HCT116 (cell line): ENCODE measurements around the gene SHANK2. TPM values are rescaled to one million over a fixed set of nuclear protein-coding genes. Genes with fewer than 3 reads are reported as not detected.
A peak's percentile ranks its signal among the peaks of the same experiment; 100 is the strongest.

ENCODE experiments used
- ATAC-seq: fragments of 200-7000 bp; cut with Tn5 transposase; 2 replicates; pipeline ENCODE4 v1.9.1; 2020; ENCODE audit warnings: mild to moderate bottlenecking, moderate library complexity
- BruUV-seq: library from RNA; stranded (reverse); fragments of 400-500 nt; replicated peaks from 2 replicates; lab custom pipeline; 2021; lab: Mats Ljungman, UMichigan
- CTCF ChIA-PET: fragments of 300-600 bp; sonication (Branson Sonifier 250); formaldehyde crosslinking; loops from one replicate; lab custom pipeline; 2021; ENCODE audit warnings: antibody characterized with exemption; lab: Charles Lee
- POLR2A ChIA-PET: fragments of 300-600, 350-600 bp; sonication (Branson Sonifier 250); formaldehyde crosslinking; loops from one replicate; lab custom pipeline; 2021; ENCODE audit warnings: antibody characterized with exemption; lab: Charles Lee
- RAD21 ChIA-PET, 2 experiments: fragments of 300-600 bp; sonication (Branson Sonifier 250); formaldehyde crosslinking; loops; one replicate each; lab custom pipeline; 2023; ENCODE audit warnings: low total read pairs in 2 of 2; ENCODE audit not compliant: uncharacterized antibody in 2 of 2, unreplicated experiment in 2 of 2, low non-redundant PET in 1 of 2; lab: Charles Lee
- DNase-seq: peaks from one replicate; pipeline ENCODE4 v3.0.0-alpha.2; 2010; ENCODE audit warnings: low read depth, low spot score
- H2AFZ ChIP-seq: fragments of 200-600 bp; shearing (Covaris generic), sonication (generic); 2 replicates; pipeline ENCODE4 v1.6.1; 2017; ENCODE audit warnings: low read depth, mixed run types, mixed read lengths, antibody characterized with exemption, low read length; ENCODE audit not compliant: poor library complexity, severe bottlenecking
- H3K27ac ChIP-seq: 2 replicates; pipeline ENCODE4 v1.5.1; 2012; ENCODE audit warnings: low read depth, low read length
- H3K27me3 ChIP-seq: fragments of 200-600 bp; sonication (generic); 2 replicates; pipeline ENCODE4 v1.6.1; 2016; ENCODE audit warnings: mixed run types, low read length, mixed read lengths; ENCODE audit not compliant: insufficient read depth
- H3K36me3 ChIP-seq, 2 experiments: fragments of 200-500 bp in 1 of 2; fragments of 200-600 bp in 1 of 2; sonication (Bioruptor generic) in 1 of 2; sonication (generic) in 1 of 2; 2 replicates each; pipeline versions ENCODE4 v1.5.1 to v1.6.1; 2014 to 2016; ENCODE audit warnings: low read length in 2 of 2, inconsistent platforms in 1 of 2, mixed read lengths in 1 of 2, mixed run types in 1 of 2; ENCODE audit not compliant: insufficient read depth in 2 of 2, control insufficient read depth in 1 of 2
- H3K4me1 ChIP-seq, 2 experiments: fragments of 200-600 bp in 1 of 2; sonication (generic) in 1 of 2; 2 replicates each; pipeline versions ENCODE4 v1.5.1 to v1.6.1; 2012 to 2017; ENCODE audit warnings: low read length in 2 of 2, inconsistent platforms in 1 of 2, mild to moderate bottlenecking in 1 of 2, mixed read lengths in 1 of 2, mixed run types in 1 of 2, moderate library complexity in 1 of 2; ENCODE audit not compliant: insufficient read depth in 2 of 2, control insufficient read depth in 1 of 2
- H3K4me2 ChIP-seq: fragments of 200-600 bp; sonication (generic); 2 replicates; pipeline ENCODE4 v1.6.1; 2017; ENCODE audit warnings: mixed run types, low read length, mixed read lengths
- H3K4me3 ChIP-seq, 2 experiments: fragments of 200-600 bp in 1 of 2; sonication (generic) in 1 of 2; replicated peaks in 1 of 2; 2 replicates each; pipeline ENCODE4 v1.5.1; 2011 to 2016; ENCODE audit warnings: low read length in 2 of 2, control low read depth in 1 of 2, low read depth in 1 of 2, mild to moderate bottlenecking in 1 of 2, mixed read lengths in 1 of 2, mixed run types in 1 of 2
- H3K79me2 ChIP-seq: fragments of 200-600 bp; sonication (generic); 2 replicates; pipeline ENCODE4 v1.6.1; 2017; ENCODE audit warnings: mild to moderate bottlenecking, mixed run types, low read length, moderate library complexity, mixed read lengths; ENCODE audit not compliant: insufficient read depth
- H3K9ac ChIP-seq: fragments of 200-600 bp; sonication (generic); 2 replicates; pipeline ENCODE4 v1.6.1; 2016; ENCODE audit warnings: low read length, mixed read lengths
- H3K9me2 ChIP-seq: fragments of 200-600 bp; sonication (generic), shearing (Covaris generic); 2 replicates; pipeline ENCODE4 v1.6.1; 2017; ENCODE audit warnings: mixed run types, mild to moderate bottlenecking, moderate library complexity; ENCODE audit not compliant: insufficient read depth
- H3K9me3 ChIP-seq, 2 experiments: fragments of 200-500 bp in 1 of 2; fragments of 200-600 bp in 1 of 2; sonication (Bioruptor generic) in 1 of 2; sonication (generic) in 1 of 2; 2 replicates each; pipeline ENCODE4 v1.6.1; 2014 to 2017; ENCODE audit warnings: low read length in 2 of 2, mixed read lengths in 2 of 2, inconsistent platforms in 1 of 2, low read depth in 1 of 2, mild to moderate bottlenecking in 1 of 2, mixed run types in 1 of 2, moderate library complexity in 1 of 2; ENCODE audit not compliant: control insufficient read depth in 1 of 2, insufficient read depth in 1 of 2
- H4K20me1 ChIP-seq: fragments of 200-600 bp; sonication (generic), shearing (Covaris generic); 2 replicates; pipeline ENCODE4 v1.6.1; 2017; ENCODE audit warnings: mixed run types, mild to moderate bottlenecking, moderate library complexity; ENCODE audit not compliant: insufficient read depth
- ATF3 ChIP-seq: IDR thresholded peaks from 2 replicates; pipeline ENCODE4 v1.6.1; 2012
- CBX3 ChIP-seq: IDR thresholded peaks from 2 replicates; pipeline ENCODE4 v1.6.1; 2012; ENCODE audit warnings: low read depth
- CEBPB ChIP-seq: IDR thresholded peaks from 2 replicates; pipeline ENCODE4 v1.6.1; 2012; ENCODE audit warnings: low read depth
- EGR1 ChIP-seq: IDR thresholded peaks from 2 replicates; pipeline ENCODE4 v1.6.1; 2012; ENCODE audit warnings: low read depth
- ELF1 ChIP-seq: IDR thresholded peaks from 2 replicates; pipeline ENCODE4 v1.6.1; 2012; ENCODE audit warnings: low read depth, borderline replicate concordance
- EZH2phosphoT487 ChIP-seq: fragments of 200-600 bp; IDR thresholded peaks from 2 replicates; pipeline ENCODE4 v1.6.1; 2018; ENCODE audit warnings: antibody characterized with exemption, borderline replicate concordance
- FOSL1 ChIP-seq: IDR thresholded peaks from 2 replicates; pipeline ENCODE4 v1.6.1; 2012; ENCODE audit warnings: low read depth
- JUND ChIP-seq: IDR thresholded peaks from 2 replicates; pipeline ENCODE4 v1.6.1; 2012
- POLR2A ChIP-seq: IDR thresholded peaks from 2 replicates; pipeline ENCODE4 v1.7.0; 2011; ENCODE audit warnings: borderline replicate concordance; ENCODE audit not compliant: insufficient read depth, insufficient read length; ENCODE audit errors: extremely low read depth
- POLR2AphosphoS5 ChIP-seq: IDR thresholded peaks from 2 replicates; pipeline ENCODE4 v1.6.1; 2011; ENCODE audit warnings: mild to moderate bottlenecking, low read depth, low read length, moderate library complexity
- RAD21 ChIP-seq: IDR thresholded peaks from 2 replicates; pipeline ENCODE4 v1.6.1; 2012; ENCODE audit warnings: low read depth, mild to moderate bottlenecking
- SIN3A ChIP-seq: IDR thresholded peaks from 2 replicates; pipeline ENCODE4 v1.6.1; 2012; ENCODE audit warnings: low read depth
- SP1 ChIP-seq: IDR thresholded peaks from 2 replicates; pipeline ENCODE4 v1.6.1; 2012; ENCODE audit warnings: low read depth
- SRF ChIP-seq: IDR thresholded peaks from 2 replicates; pipeline ENCODE4 v1.6.1; 2012; ENCODE audit warnings: low read depth
- TCF7L2 ChIP-seq: IDR thresholded peaks from 2 replicates; pipeline ENCODE4 v1.7.0; 2011; ENCODE audit warnings: borderline replicate concordance, inconsistent platforms; ENCODE audit not compliant: insufficient read depth, insufficient read length; ENCODE audit errors: extremely low read depth
- ZBTB33 ChIP-seq: IDR thresholded peaks from 2 replicates; pipeline ENCODE4 v1.6.1; 2011; ENCODE audit warnings: mild to moderate bottlenecking, low read length, moderate library complexity; ENCODE audit not compliant: insufficient replicate concordance; ENCODE audit errors: extremely low read depth
- ZNF274 ChIP-seq: fragments of 200-500 bp; sonication (Bioruptor generic); IDR thresholded peaks from 2 replicates; pipeline ENCODE4 v1.6.1; 2014; ENCODE audit warnings: mild to moderate bottlenecking, low read depth, low read length, inconsistent platforms
- intact Hi-C: fragments of 100-400 bp; cut with micrococcal nuclease; formaldehyde crosslinking; loops from 2 replicates; pipeline ENCODE4 v1.10.0; 2022
- total RNA-seq: library from RNA; stranded (reverse); gene quantifications from one replicate; pipeline ENCODE4 v1.2.1, GENCODE V29; 2021; ENCODE audit not compliant: unreplicated experiment
- TF ChIP-seq, protein P1 (sequence below): IDR thresholded peaks from 2 replicates; pipeline ENCODE4 v1.6.1; 2012; ENCODE audit warnings: low read depth

The SHANK2 gene
- total RNA-seq, 1 experiment from 2014 or later, result 16.9 TPM

DNA sequence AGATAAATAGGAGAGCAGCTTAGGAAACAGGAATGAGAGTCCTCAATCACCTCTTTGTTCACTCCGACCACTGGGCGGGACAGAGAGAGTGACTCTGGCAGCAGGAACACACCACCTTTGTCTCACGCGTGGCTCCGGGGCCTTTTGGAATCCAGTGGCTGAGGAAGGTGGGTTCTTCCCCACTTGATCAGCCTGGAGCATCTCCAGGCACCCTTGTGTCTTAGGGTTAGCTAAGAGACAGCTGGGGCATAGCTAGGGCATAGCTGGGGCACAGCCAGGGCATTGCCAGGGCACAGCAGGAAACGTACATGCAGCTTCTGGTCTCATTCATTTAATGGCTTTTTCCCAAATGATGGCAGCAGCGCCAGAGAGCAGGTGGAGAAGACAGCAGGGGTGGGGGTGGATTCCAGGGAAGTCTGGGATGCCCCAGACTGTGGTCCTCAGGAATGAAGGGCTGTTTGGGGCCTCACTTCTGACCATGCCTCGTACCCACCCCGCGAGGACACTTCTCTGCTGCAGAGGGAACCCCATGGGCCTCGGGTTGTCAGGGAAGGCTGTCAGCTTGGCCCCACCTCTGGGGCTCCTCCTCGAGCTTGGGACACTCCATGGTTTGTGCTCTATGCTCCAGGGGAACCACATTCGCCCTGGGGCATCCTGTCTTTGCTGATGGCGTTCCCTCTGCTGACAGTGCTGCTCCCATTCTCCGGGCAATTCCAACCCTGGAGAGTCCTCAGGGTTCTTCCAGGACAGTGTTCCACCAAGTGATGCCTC is 30.4 kb upstream of the SHANK2 start:
- Histone ChIP-seq H3K9ac (no peak overlapping the region), H3K4me3 (no peak overlapping the region), H3K9me2 (no peaks in the 10 kb centered on the region), H3K36me3 (no peaks in the 10 kb centered on the region), H3K4me2 (peak overlapping the region; percentile 17; the same call in 1 of the 2 replicates), H3K27me3 (no peaks in the 10 kb centered on the region), H3K79me2 (no peaks in the 10 kb centered on the region), H3K4me1 (peaks cover 14 to 39% of the 10 kb centered on the region in 2 experiments), H3K27ac (no peak overlapping the region), H2AFZ (peak overlapping the region; percentile 31), H3K9me3 (no peaks in the 10 kb centered on the region), H4K20me1 (no peaks in the 10 kb centered on the region)
- intact Hi-C loops, result no loop called here
- DNase-seq, result peak; percentile 16
- CTCF ChIA-PET, result no interaction called here
- ATAC-seq, result peak; percentile 72
- no peak for TF ChIP-seq EGR1
- no peak for TF ChIP-seq ELF1
- no peak for TF ChIP-seq SRF
- no peak for TF ChIP-seq ZNF274
- no peak for TF ChIP-seq POLR2A
- TF ChIP-seq FOSL1, result no peak
- no peak for TF ChIP-seq TCF7L2
- no peak for TF ChIP-seq POLR2AphosphoS5
- no peak for TF ChIP-seq ZBTB33
- no peak for TF ChIP-seq EZH2phosphoT487
- TF ChIP-seq CBX3, result no peak
- TF ChIP-seq SIN3A, result no peak
- TF ChIP-seq, protein P1, sequence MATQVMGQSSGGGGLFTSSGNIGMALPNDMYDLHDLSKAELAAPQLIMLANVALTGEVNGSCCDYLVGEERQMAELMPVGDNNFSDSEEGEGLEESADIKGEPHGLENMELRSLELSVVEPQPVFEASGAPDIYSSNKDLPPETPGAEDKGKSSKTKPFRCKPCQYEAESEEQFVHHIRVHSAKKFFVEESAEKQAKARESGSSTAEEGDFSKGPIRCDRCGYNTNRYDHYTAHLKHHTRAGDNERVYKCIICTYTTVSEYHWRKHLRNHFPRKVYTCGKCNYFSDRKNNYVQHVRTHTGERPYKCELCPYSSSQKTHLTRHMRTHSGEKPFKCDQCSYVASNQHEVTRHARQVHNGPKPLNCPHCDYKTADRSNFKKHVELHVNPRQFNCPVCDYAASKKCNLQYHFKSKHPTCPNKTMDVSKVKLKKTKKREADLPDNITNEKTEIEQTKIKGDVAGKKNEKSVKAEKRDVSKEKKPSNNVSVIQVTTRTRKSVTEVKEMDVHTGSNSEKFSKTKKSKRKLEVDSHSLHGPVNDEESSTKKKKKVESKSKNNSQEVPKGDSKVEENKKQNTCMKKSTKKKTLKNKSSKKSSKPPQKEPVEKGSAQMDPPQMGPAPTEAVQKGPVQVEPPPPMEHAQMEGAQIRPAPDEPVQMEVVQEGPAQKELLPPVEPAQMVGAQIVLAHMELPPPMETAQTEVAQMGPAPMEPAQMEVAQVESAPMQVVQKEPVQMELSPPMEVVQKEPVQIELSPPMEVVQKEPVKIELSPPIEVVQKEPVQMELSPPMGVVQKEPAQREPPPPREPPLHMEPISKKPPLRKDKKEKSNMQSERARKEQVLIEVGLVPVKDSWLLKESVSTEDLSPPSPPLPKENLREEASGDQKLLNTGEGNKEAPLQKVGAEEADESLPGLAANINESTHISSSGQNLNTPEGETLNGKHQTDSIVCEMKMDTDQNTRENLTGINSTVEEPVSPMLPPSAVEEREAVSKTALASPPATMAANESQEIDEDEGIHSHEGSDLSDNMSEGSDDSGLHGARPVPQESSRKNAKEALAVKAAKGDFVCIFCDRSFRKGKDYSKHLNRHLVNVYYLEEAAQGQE, result no peak
- no peak for TF ChIP-seq JUND
- TF ChIP-seq SP1, result no peak
- no peak for TF ChIP-seq RAD21
- TF ChIP-seq ATF3, result no peak
- TF ChIP-seq CEBPB, result no peak
- no TSS peak for BruUV-seq
- RAD21 ChIA-PET, result no interaction called here
- POLR2A ChIA-PET, result no interaction called here
